AG10803 (cell line): Measurements from ENCODE around the gene KRT8.

Source experiments
- DNase-seq: peaks from one replicate; pipeline ENCODE4 v3.0.0; 2010; ENCODE audit warnings: low read depth
- H3K4me3 ChIP-seq: 2 replicates; pipeline ENCODE4 v1.5.1; 2011; ENCODE audit warnings: mild to moderate bottlenecking, low read length, control low read depth
- TF ChIP-seq, protein P1 (sequence below): conservative IDR thresholded peaks from 2 replicates; pipeline ENCODE4 v1.5.1; 2011; ENCODE audit warnings: mild to moderate bottlenecking, low read length, control low read depth, inconsistent platforms

Gene KRT8

GRCh38 chr12:52878507-52879393 is 26.1 kb downstream of the KRT8 start:
- no peak for DNase-seq
- TF ChIP-seq, protein P1, sequence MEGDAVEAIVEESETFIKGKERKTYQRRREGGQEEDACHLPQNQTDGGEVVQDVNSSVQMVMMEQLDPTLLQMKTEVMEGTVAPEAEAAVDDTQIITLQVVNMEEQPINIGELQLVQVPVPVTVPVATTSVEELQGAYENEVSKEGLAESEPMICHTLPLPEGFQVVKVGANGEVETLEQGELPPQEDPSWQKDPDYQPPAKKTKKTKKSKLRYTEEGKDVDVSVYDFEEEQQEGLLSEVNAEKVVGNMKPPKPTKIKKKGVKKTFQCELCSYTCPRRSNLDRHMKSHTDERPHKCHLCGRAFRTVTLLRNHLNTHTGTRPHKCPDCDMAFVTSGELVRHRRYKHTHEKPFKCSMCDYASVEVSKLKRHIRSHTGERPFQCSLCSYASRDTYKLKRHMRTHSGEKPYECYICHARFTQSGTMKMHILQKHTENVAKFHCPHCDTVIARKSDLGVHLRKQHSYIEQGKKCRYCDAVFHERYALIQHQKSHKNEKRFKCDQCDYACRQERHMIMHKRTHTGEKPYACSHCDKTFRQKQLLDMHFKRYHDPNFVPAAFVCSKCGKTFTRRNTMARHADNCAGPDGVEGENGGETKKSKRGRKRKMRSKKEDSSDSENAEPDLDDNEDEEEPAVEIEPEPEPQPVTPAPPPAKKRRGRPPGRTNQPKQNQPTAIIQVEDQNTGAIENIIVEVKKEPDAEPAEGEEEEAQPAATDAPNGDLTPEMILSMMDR: no peak
- H3K4me3 ChIP-seq: no peak overlapping the region

DNA sequence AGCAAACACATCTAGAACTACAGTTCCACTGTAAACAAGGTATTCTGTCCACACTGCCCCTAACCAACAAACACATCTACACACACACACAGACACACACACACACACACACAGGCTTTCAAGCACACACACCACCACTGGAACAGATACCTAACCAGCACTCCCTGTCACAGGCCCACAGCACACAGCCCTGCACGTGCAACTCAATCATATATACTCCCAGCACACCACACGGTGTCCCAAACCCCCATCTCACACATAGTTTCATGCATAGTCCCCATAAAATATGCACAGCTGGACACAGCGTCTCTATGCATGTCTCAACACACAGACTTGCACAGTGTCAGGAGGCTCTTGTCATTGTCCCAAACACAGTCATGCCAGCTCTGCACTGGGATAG is 27.6 kb downstream of the KRT8 start:
- H3K4me3 ChIP-seq: no peak overlapping the region
- no peak for DNase-seq
- TF ChIP-seq, protein P1: no peak

DNA sequence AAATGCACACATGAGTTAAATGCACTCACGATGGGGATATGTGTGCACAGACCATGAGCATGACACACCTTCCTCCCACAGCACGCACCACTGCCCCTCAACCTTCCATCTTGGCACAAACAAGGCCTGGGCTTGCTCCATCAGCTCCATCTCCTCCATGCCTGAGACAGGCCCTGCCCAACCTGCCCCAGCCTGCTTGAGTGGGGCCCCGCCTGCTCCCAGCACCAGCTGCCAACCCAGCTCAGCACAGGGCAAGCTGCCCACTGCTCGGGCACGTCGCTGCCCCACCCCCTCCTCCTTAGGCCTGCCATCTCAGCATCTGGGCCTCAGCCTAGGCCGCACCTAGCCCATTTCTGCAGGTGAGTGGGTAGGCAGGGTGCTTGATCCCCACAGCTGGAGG is 28.5 kb downstream of the KRT8 start:
- H3K4me3 ChIP-seq: no peak overlapping the region
- TF ChIP-seq, protein P1: no peak
- DNase-seq: no peak

DNA sequence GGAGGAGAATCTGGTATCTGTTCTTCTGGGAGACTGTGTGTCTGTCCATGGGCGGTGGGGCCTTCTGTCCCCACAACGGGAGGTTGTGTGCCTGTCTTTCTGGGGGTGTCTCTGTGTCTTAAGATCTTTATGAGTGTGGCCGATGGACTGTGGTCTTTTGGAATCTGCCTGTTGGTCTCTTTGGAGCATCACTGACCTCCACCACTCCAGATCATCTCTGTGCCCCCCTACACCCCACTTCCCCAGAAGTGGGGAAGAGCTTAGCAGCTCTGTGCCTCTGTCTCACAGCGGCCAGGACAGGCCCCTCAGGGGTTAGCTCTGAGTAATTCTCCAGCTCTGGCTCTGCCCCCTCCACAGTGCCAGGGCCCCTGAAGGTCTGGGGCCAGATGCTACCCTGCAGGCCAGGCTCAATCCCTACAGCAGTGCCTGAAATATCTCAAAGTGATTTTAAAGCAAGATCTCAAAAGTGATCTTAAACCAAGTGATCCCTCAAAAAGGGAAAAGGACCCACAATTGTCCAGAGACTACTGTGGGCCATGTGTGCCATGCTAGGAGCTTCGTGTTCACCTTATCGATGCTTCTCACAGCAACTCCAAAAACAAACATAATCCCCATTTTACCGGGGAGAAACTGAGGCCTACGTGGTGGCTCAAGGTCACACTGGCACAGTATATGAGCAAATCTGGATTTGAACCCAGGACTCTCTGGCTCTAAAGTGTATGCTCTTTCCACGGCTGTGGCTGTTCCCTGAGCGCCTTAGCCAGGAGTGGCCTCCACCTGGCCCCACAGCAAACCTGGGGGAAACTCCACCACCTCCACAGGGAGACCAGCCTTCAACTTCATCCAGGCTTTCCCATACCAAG is 30.1 kb downstream of the KRT8 start:
- no peak for DNase-seq
- peak overlapping the region; percentile 48 for H3K4me3 ChIP-seq
- TF ChIP-seq, protein P1: no peak

- TF ChIP-seq, protein P1: no peak
- peak overlapping the region; percentile 58 for H3K4me3 ChIP-seq
- DNase-seq: peak; percentile 89
Measured at GRCh38 chr12:52873832-52874572, 30.9 kb downstream of the KRT8 start.

DNA sequence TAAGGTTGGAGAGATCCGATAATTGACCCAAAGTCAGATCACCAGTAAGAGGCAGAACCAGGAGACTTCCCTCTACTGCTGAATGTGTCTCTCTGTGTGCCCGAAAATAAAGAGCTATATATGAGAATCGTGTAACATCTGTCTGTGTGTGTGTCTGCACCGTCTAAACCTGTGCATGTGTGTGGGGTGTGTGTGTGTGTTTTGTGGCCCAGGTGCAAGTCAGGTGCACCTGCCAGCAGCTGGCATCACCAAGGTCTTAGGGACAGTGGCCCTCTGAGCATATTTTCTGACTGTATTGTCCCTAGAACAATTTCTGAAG is 31.4 kb downstream of the KRT8 start:
- peak overlapping the region; percentile 58 for H3K4me3 ChIP-seq
- DNase-seq: no peak
- TF ChIP-seq, protein P1: no peak
